ENCODE measurements around the gene SMU1. TPM values are rescaled to one million over a fixed set of nuclear protein-coding genes. Genes with fewer than 3 reads are reported as not detected.
"Not testable (repeated sequence)": the region's sequence is repeated elsewhere in the genome, so short reads cannot be mapped to it uniquely, and the experiment has no call there.

The SMU1 gene
- polyA plus RNA-seq, 1 donor = 20.6 TPM

DNA sequence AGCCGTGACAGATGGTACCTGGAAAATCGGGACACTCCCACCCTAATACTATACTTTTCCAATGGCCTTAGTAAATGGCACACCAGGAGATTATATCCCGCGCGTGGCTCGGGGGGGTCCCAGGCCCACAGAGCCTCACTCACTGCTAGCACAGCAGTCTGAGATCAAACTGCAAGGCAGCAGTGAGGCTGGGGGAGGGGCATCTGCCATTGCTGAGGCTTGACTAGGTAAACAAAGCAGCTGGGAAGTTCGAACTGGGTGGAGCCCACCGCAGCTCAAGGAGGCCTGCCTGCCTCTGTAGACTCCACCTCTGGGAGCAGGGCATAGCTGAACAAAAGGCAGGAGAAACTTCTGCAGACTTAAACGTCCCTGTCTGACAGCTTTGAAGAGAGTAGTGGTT, 9.2 kb upstream of the SMU1 start:
- not testable (repeated sequence) for H3K36me3 ChIP-seq (ENCODE audit: control insufficient read depth, insufficient read depth, low read length); H3K27ac ChIP-seq (ENCODE audit: low read length); H3K27me3 ChIP-seq (ENCODE audit: control insufficient read depth, insufficient read depth, low read length); H3K9me3 ChIP-seq (ENCODE audit: control insufficient read depth, low read depth, low read length); H3K4me1 ChIP-seq (ENCODE audit: control insufficient read depth, insufficient read depth, low read length); DNase-seq; H3K4me3 ChIP-seq (ENCODE audit: low read length)
- no CpG with 5 or more reads among the region's 9 CpGs for WGBS (ENCODE audit: insufficient coverage, low lambda C conversion rate)

DNA sequence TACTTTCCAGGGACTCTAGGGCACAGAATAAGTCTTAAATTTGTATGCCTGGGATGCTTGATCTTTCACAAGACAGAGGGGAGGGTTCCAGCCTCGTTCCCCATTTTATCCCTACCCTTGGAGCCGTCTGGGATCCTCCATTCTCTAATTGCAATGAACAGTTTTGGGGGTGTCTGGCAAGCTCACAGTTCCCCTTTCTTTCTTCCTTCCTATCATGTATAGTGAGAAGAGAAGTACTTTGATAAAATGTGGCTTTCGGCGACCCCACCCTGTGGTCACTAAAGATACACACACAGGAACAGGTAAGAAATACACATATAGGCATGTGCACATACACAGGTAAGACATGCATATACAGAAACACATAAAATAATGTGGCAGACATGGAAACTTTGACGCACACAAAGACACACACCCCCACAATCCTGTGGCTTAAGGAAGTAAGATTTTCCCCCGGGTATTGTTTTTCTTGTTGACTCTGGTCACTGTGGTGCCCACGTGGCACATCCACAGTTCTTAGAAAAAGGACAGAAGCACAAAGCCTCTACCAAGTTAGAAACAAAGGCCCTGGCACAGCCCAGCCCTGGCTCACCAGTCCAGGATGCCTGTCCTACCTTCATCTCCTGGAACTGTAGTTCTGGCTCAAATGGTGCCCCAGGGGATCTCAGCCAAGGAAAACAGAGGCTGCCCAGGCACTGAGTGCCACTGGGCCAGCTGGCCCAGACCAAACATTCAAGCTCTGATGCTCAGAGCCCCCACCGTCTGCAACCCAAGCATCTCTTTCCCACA, 6.3 kb upstream of the SMU1 start:
- WGBS (ENCODE audit: insufficient coverage, low lambda C conversion rate) = no CpG with 5 or more reads among the region's 8 CpGs
- no peak overlapping the region for H3K27ac ChIP-seq (ENCODE audit: low read length)

DNA sequence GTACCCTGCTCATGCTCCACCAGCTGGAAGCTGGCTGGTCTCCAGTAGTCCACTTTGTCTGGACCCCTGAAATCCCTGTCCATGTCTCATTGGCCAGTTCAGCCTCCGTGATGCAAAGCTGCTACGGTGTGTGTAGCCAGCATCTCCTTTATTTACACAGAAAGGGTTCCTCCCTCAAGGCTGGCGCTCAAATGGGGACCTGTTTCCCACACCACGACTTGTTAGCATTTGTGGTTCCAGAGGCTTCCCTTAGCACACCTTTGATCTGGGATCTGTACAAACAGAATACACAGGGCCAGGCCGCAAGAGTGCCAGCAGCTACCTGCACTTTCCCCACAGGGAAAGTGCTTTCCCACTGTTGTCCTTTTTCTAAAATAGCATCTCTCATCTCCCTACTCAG, 5.7 kb upstream of the SMU1 start:
- Histone ChIP-seq H3K36me3 (ENCODE audit: control insufficient read depth, insufficient read depth, low read length) (no peaks in the 10 kb centered on the region), H3K4me3 (ENCODE audit: low read length) (no peak overlapping the region), H3K9me3 (ENCODE audit: control insufficient read depth, low read depth, low read length) (peaks cover under 1% of the 10 kb centered on the region), H3K27me3 (ENCODE audit: control insufficient read depth, insufficient read depth, low read length) (no peaks in the 10 kb centered on the region), H3K27ac (ENCODE audit: low read length) (no peak overlapping the region), H3K4me1 (ENCODE audit: control insufficient read depth, insufficient read depth, low read length) (no peaks in the 10 kb centered on the region)
- no CpG with 5 or more reads among the region's 5 CpGs for WGBS (ENCODE audit: insufficient coverage, low lambda C conversion rate)
- DNase-seq = no peak

More for the DNA sequence above, 6.3 kb upstream of the SMU1 start:
- H3K4me1 ChIP-seq (ENCODE audit: control insufficient read depth, insufficient read depth, low read length) = no peaks in the 10 kb centered on the region
- no peak overlapping the region for H3K4me3 ChIP-seq (ENCODE audit: low read length)
- H3K36me3 ChIP-seq (ENCODE audit: control insufficient read depth, insufficient read depth, low read length) = no peaks in the 10 kb centered on the region
- no peaks in the 10 kb centered on the region for H3K9me3 ChIP-seq (ENCODE audit: control insufficient read depth, low read depth, low read length)
- no peaks in the 10 kb centered on the region for H3K27me3 ChIP-seq (ENCODE audit: control insufficient read depth, insufficient read depth, low read length)
- no peak for DNase-seq

DNA sequence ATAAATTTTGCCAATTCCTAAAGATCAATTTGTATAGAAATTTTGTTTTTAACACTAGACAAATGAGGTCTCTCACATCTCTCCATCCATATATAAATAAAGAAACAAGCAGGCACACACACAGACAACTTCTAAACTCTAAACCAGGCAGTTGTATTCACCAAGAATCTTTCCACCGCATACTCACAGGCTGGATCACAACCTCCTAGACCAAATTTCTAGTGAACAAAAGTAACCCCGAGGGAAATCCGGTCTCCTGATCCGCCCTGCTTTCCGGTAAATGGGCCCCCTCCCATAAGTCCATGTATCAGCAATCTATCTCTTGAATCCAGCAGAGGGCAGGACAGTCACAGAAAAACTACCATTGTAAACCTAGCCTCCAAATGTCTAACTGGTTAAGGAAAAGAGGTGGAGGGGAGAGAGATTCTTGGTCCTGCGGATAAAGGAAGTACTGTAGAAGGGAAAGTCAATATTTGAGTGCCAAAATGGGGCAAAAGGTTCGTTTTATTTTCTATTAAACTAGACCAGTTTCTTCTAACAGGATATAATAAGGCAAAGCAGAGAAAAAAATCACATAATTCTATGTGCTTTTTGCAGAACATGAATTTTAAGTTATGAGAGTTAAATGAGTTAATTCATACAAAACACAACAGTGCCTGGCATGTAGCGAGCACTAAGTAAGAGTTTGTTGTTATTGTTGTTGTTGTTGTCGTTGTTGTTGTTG, 4.8 kb upstream of the SMU1 start:
- Histone ChIP-seq H3K4me3 (ENCODE audit: low read length) (no peak overlapping the region), H3K36me3 (ENCODE audit: control insufficient read depth, insufficient read depth, low read length) (no peaks in the 10 kb centered on the region), H3K9me3 (ENCODE audit: control insufficient read depth, low read depth, low read length) (peaks cover 3% of the 10 kb centered on the region), H3K27me3 (ENCODE audit: control insufficient read depth, insufficient read depth, low read length) (no peaks in the 10 kb centered on the region), H3K4me1 (ENCODE audit: control insufficient read depth, insufficient read depth, low read length) (no peaks in the 10 kb centered on the region), H3K27ac (ENCODE audit: low read length) (no peak overlapping the region)
- peak; percentile 74 for DNase-seq
- 0% methylated on average over 1 of the region's 9 CpGs for WGBS (ENCODE audit: insufficient coverage, low lambda C conversion rate)

DNA sequence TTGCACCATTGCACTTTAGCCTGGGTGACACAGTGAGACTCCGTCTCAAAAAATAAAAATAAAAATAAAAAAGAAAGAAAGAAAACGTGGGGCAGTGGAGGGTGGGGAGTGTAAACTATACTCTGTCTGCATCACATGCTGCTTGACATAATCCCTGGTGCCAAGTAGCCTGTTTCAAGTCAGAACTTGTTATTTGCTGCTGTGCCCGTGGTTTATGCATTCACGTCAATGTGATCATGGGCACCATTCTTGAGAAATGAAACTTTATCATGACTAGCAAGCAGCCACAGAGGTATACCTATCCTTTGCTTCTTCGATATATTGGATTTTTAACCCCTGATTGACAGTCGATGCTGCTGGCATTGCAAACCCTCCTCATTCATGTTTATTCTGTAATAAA, 4.1 kb upstream of the SMU1 start:
- Histone ChIP-seq H3K4me1 (ENCODE audit: control insufficient read depth, insufficient read depth, low read length) (no peaks in the 10 kb centered on the region), H3K27me3 (ENCODE audit: control insufficient read depth, insufficient read depth, low read length) (no peaks in the 10 kb centered on the region), H3K36me3 (ENCODE audit: control insufficient read depth, insufficient read depth, low read length) (no peaks in the 10 kb centered on the region), H3K9me3 (ENCODE audit: control insufficient read depth, low read depth, low read length) (peaks cover 3% of the 10 kb centered on the region), H3K4me3 (ENCODE audit: low read length) (no peak overlapping the region), H3K27ac (ENCODE audit: low read length) (no peak overlapping the region)
- 71% methylated on average over 1 of the region's 6 CpGs for WGBS (ENCODE audit: insufficient coverage, low lambda C conversion rate)
- no peak for DNase-seq

DNA sequence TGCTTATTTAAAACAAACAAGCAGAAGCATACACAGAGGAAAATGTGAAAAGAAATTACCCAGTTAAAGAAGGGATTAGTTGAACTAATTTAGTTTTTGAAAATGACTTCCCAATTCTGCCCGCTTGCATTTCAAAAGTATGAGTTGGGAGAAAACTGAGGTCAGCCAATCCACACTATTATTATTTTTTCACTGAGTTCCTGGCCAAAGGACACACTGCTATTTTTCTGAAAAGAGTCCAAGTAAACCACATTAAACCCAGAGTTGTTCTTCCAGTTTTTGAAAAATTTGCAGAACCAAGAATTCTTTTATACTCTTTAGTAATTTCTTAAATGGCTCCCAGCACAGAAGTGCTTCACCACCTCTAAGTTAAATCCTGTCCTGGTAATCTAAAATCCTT, 7.5 kb downstream of the SMU1 start:
- Histone ChIP-seq H3K36me3 (ENCODE audit: control insufficient read depth, insufficient read depth, low read length) (peaks cover 68% of the 10 kb centered on the region), H3K4me3 (ENCODE audit: low read length) (no peak overlapping the region), H3K4me1 (ENCODE audit: control insufficient read depth, insufficient read depth, low read length) (no peaks in the 10 kb centered on the region), H3K27me3 (ENCODE audit: control insufficient read depth, insufficient read depth, low read length) (no peaks in the 10 kb centered on the region), H3K27ac (ENCODE audit: low read length) (no peak overlapping the region), H3K9me3 (ENCODE audit: control insufficient read depth, low read depth, low read length) (no peaks in the 10 kb centered on the region)
- DNase-seq = no peak
- WGBS (ENCODE audit: insufficient coverage, low lambda C conversion rate) = 100% methylated on average over 1 of the region's 1 CpG

DNA sequence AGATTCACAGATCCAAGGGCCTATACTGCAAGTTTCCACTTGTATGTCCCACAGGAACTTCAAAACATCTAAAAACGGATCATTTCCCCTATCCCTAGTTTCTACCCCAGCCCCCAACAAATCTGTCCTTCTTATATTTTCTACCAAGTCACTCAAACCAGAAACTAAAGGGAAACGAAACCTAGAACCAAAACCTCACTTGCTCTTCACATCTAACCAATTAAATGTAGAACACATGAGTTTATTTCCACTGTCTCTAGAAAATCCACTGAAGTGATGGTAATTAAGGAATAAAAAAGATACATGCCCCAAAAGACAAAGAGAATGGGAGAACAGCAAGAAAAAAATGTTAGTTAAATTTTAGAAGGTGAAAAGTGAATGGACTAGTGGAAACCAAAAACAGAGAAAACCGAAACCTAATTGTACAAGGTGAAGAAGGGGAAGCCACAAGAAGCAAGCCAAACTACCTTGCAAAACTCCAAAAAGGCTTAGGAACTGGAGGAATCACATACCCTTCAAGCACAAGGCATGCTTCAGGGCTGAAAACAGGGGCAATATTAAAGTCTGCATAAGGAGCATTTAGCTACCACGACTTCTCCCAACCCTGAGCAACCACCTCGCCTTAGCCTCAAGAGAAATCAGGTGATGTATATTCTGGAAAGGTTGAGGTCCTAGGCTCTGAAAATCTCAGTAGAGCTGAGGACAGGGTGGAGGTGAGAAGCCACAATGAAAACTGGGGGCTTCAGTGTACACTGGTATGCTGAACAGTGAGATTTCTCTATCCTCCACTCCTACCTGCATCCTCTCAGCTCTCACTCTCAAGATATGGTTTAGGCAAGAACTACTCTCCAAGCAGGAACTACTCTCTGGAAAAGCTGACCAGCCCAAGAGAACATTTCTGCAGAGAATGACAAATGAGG, 11.1 kb downstream of the SMU1 start:
- Histone ChIP-seq H3K27me3 (ENCODE audit: control insufficient read depth, insufficient read depth, low read length) (no peaks in the 10 kb centered on the region), H3K9me3 (ENCODE audit: control insufficient read depth, low read depth, low read length) (no peaks in the 10 kb centered on the region), H3K4me3 (ENCODE audit: low read length) (no peak overlapping the region), H3K36me3 (ENCODE audit: control insufficient read depth, insufficient read depth, low read length) (peaks cover 64% of the 10 kb centered on the region), H3K4me1 (ENCODE audit: control insufficient read depth, insufficient read depth, low read length) (no peaks in the 10 kb centered on the region), H3K27ac (ENCODE audit: low read length) (no peak overlapping the region)
- DNase-seq = no peak
- WGBS (ENCODE audit: insufficient coverage, low lambda C conversion rate) = 80% methylated on average over 1 of the region's 5 CpGs

DNA sequence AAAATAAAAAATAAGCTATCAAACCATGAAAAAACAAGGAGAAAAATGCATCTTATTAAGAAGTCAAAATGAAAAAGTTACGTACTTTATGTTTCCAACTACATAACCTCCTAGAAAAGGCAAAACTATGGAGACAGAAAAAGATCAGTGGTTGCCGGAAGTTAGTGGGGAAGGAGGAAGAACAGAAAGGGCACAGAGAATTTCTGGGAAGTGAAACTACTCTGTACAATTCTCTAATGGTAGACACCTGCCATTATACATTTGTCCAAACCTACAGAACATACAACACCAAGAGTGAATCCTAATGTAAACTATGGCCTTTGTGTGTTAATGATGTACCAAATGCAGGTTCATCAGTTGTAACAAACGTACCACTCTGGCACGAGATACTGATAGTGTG, 25.3 kb downstream of the SMU1 start:
- peaks cover 3% of the 10 kb centered on the region for H3K4me1 ChIP-seq (ENCODE audit: control insufficient read depth, insufficient read depth, low read length)
- 100% methylated on average over 2 of the region's 4 CpGs for WGBS (ENCODE audit: insufficient coverage, low lambda C conversion rate)
- no peaks in the 10 kb centered on the region for H3K27me3 ChIP-seq (ENCODE audit: control insufficient read depth, insufficient read depth, low read length)
- H3K36me3 ChIP-seq (ENCODE audit: control insufficient read depth, insufficient read depth, low read length) = peaks cover 50% of the 10 kb centered on the region
- no peak overlapping the region for H3K27ac ChIP-seq (ENCODE audit: low read length)
- DNase-seq = no peak
- H3K9me3 ChIP-seq (ENCODE audit: control insufficient read depth, low read depth, low read length) = no peaks in the 10 kb centered on the region
- no peak overlapping the region for H3K4me3 ChIP-seq (ENCODE audit: low read length)

DNA sequence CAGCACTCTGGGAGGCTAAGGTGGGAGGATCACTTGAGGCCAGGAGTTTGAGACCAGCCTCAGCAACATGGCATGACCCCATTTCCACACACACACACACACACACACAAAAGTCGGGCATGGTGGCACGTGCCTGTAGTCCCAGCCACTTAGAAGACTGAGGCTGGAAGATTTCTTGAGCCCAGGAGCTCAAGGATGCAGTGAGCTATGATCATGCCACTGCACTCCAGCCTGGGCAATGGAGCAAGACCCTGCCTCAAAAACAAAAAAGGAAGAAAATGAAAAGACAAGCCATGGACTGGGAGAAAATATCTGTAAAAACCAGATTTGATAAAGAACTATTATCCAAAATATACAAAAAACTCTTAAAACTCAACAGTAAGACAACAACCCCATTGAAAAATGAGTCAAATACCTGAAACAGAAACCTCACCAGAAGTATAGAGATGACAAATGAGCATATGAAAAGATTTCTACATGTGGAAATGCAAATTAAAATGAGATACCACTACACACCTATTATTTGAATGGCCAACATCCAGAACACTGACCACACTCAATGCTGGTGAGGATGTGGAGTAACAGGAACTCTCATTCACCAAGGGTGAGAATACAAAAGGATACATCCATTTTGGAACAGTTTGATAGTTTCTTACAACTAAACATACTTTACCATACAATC, 26.7 kb downstream of the SMU1 start:
- H3K27me3 ChIP-seq (ENCODE audit: control insufficient read depth, insufficient read depth, low read length) = no peaks in the 10 kb centered on the region
- no peak overlapping the region for H3K4me3 ChIP-seq (ENCODE audit: low read length)
- H3K9me3 ChIP-seq (ENCODE audit: control insufficient read depth, low read depth, low read length) = no peaks in the 10 kb centered on the region
- no peak for DNase-seq
- no CpG with 5 or more reads among the region's 2 CpGs for WGBS (ENCODE audit: insufficient coverage, low lambda C conversion rate)
- H3K36me3 ChIP-seq (ENCODE audit: control insufficient read depth, insufficient read depth, low read length) = peaks cover 41% of the 10 kb centered on the region
- no peak overlapping the region for H3K27ac ChIP-seq (ENCODE audit: low read length)
- peaks cover 3% of the 10 kb centered on the region for H3K4me1 ChIP-seq (ENCODE audit: control insufficient read depth, insufficient read depth, low read length)

DNA sequence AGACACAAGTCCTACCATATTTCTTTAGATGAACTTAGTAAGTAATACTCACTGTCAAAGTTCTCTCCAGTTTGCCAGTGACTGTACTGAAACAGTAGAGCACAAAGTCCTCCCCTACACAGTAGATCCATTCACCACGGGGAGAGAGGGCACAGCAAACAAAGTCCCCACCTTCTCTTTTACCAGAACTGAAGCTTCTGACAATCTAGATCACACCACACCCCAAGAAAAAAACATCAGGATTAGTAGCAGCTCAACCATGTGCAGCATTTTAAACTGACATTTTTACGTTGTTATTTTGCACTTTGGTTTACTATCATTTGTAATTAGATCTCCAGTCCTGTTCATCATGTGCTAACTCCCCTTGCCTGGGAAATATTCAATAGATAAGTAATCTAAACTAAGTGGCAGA, 28.4 kb downstream of the SMU1 start:
- no CpG with 5 or more reads among the region's 2 CpGs for WGBS (ENCODE audit: insufficient coverage, low lambda C conversion rate)
- peak; percentile 40 to 78 for DNase-seq
- no peaks in the 10 kb centered on the region for H3K27me3 ChIP-seq (ENCODE audit: control insufficient read depth, insufficient read depth, low read length)
- peaks cover 26% of the 10 kb centered on the region for H3K36me3 ChIP-seq (ENCODE audit: control insufficient read depth, insufficient read depth, low read length)
- H3K4me3 ChIP-seq (ENCODE audit: low read length) = no peak overlapping the region
- H3K4me1 ChIP-seq (ENCODE audit: control insufficient read depth, insufficient read depth, low read length) = peaks cover 5% of the 10 kb centered on the region
- H3K27ac ChIP-seq (ENCODE audit: low read length) = peak overlapping the region; percentile 44
- H3K9me3 ChIP-seq (ENCODE audit: control insufficient read depth, low read depth, low read length) = no peaks in the 10 kb centered on the region
